Natural killer cell (primary cell): ENCODE results near the gene TMEM132D. TPM values are rescaled to one million over a fixed set of nuclear protein-coding genes. Genes with fewer than 3 reads are reported as not detected.
A peak's percentile ranks its signal among the peaks of the same experiment; 100 is the strongest.
"Not testable (repeated sequence)": the region's sequence is repeated elsewhere in the genome, so short reads cannot be mapped to it uniquely, and the experiment has no call there.

Experiments
- ATAC-seq, 3 donors: fragments of 150-1000 bp in 2 of 3; fragments of 200-7000 bp in 1 of 3; cut with Tn5 transposase; 1 replicate in 1 of 3; 2 replicates in 2 of 3; pipeline ENCODE4 v1.10.0; 2021; ENCODE audit warnings: mild to moderate bottlenecking in 2 of 3, moderate library complexity in 2 of 3
- DNase-seq, 2 donors: peaks; one replicate each; pipeline versions ENCODE4 v3.0.0 to v3.0.0-alpha.2; 2013 to 2021; ENCODE audit warnings: mixed read lengths in 1 of 2
- H3K27ac ChIP-seq: one replicate; pipeline ENCODE4 v1.5.1; 2013; ENCODE audit warnings: mild to moderate bottlenecking, low read length
- H3K27me3 ChIP-seq: one replicate; pipeline ENCODE4 v1.6.1; 2013; ENCODE audit warnings: low read length; ENCODE audit not compliant: control insufficient read depth, insufficient read depth
- H3K36me3 ChIP-seq: one replicate; pipeline ENCODE4 v1.6.1; 2013; ENCODE audit warnings: low read length; ENCODE audit not compliant: control insufficient read depth, insufficient read depth
- H3K4me1 ChIP-seq: one replicate; pipeline ENCODE4 v1.6.1; 2013; ENCODE audit warnings: low read length; ENCODE audit not compliant: control insufficient read depth, insufficient read depth
- H3K4me3 ChIP-seq: one replicate; pipeline ENCODE4 v1.5.1; 2013; ENCODE audit warnings: low read length
- H3K9me3 ChIP-seq: one replicate; pipeline ENCODE4 v1.6.1; 2013; ENCODE audit warnings: low read length; ENCODE audit not compliant: control insufficient read depth, insufficient read depth
- H3K27ac Mint-ChIP-seq, 2 donors: one replicate each; pipeline ENCODE4 v1.8.0; 2022; ENCODE audit warnings: mild to moderate bottlenecking in 2 of 2, mixed read lengths in 2 of 2, moderate library complexity in 1 of 2
- H3K27me3 Mint-ChIP-seq, 2 donors: one replicate each; pipeline ENCODE4 v1.8.0; 2022; ENCODE audit warnings: low read depth in 2 of 2, mixed read lengths in 2 of 2
- H3K36me3 Mint-ChIP-seq: one replicate; pipeline ENCODE4 v1.8.0; 2022; ENCODE audit warnings: mixed read lengths
- H3K4me1 Mint-ChIP-seq, 2 donors: one replicate each; pipeline ENCODE4 v1.8.0; 2022; ENCODE audit warnings: mixed read lengths in 2 of 2
- H3K4me3 Mint-ChIP-seq: one replicate; pipeline ENCODE4 v1.8.0; 2022; ENCODE audit warnings: mild to moderate bottlenecking, moderate library complexity, mixed read lengths
- H3K9me3 Mint-ChIP-seq, 2 donors: one replicate each; pipeline ENCODE4 v1.8.0; 2022; ENCODE audit warnings: mixed read lengths in 2 of 2
- CTCF ChIP-seq: fragments of 200-600 bp; IDR thresholded peaks from one replicate; pipeline ENCODE4 v1.8.0; 2022; ENCODE audit warnings: antibody characterized with exemption
- WGBS: methylation state at CpG from one replicate; pipeline ENCODE4 v1.1.7; 2013; ENCODE audit warnings: missing lambda C conversion rate; ENCODE audit not compliant: insufficient coverage; 5-methylcytosine and 5-hydroxymethylcytosine counted together
- intact Hi-C: fragments of 100-400 bp; cut with micrococcal nuclease; formaldehyde crosslinking; loops from one replicate; pipeline ENCODE4 v1.14.2; 2022
- total RNA-seq, 4 donors: library from RNA; stranded (reverse); fragments of 120-200 nt in 1 of 4; gene quantifications; one replicate each; pipeline versions ENCODE4 v1.2.3 to v1.2.4, GENCODE V29; 2013 to 2022

TMEM132D gene
- total RNA-seq, 3 donors from 2014 or later (not counting 1 experiment from before 2014, with no cell fraction given), result not detected

- Mint-ChIP-seq H3K27ac (no peak overlapping the region), H3K4me1 (no peaks in the 10 kb centered on the region), H3K4me3 (no peak overlapping the region), H3K27me3 (peaks cover 11 to 13% of the 10 kb centered on the region in 2 donors), H3K36me3 (no peaks in the 10 kb centered on the region), H3K9me3 (peaks cover 0 to 2% of the 10 kb centered on the region in 2 donors)
- no peak for TF ChIP-seq CTCF
- Histone ChIP-seq H3K4me1 (no peaks in the 10 kb centered on the region), H3K9me3 (peaks cover 2% of the 10 kb centered on the region), H3K27ac (no peak overlapping the region), H3K27me3 (no peaks in the 10 kb centered on the region), H3K36me3 (no peaks in the 10 kb centered on the region), H3K4me3 (no peak overlapping the region)
- intact Hi-C loops, result no loop called here
- WGBS, result 92% methylated on average over 2 of the region's 3 CpGs
- DNase-seq (no peak), ATAC-seq (no peak)
Measured at GRCh38 chr12:129196927-129197326, 706.9 kb downstream of the TMEM132D start.

DNA sequence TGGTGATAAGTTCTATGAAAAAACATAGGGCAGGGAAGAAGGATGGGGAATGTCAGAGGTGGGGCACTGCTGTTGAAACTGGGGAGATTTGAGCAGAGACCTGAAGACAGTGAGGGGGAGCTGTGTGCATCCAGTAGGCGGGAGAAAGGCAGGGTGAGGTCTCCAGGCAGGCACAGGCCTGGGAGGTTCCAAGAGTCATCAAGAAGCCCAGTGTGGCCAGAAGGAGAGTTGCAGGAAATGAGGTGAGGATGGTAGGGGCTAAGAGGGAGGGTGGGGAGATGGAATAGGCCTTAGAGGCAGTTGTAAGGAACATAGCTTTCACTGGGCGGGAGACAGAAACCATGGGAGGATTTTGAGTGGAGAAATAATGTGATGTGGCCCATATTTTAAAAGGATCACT is 708.7 kb downstream of the TMEM132D start:
- Mint-ChIP-seq H3K9me3 (peaks cover 0 to 2% of the 10 kb centered on the region in 2 donors), H3K27me3 (peaks cover 6 to 11% of the 10 kb centered on the region in 2 donors), H3K4me3 (no peak overlapping the region), H3K27ac (no peak overlapping the region), H3K4me1 (peaks cover 0 to 5% of the 10 kb centered on the region in 2 donors), H3K36me3 (no peaks in the 10 kb centered on the region)
- no peak for ATAC-seq
- Histone ChIP-seq H3K9me3 (peaks cover 2% of the 10 kb centered on the region), H3K27me3 (no peaks in the 10 kb centered on the region), H3K4me1 (no peaks in the 10 kb centered on the region), H3K36me3 (no peaks in the 10 kb centered on the region), H3K27ac (no peak overlapping the region), H3K4me3 (no peak overlapping the region)
- 83% methylated on average over 2 of the region's 2 CpGs for WGBS
- no peak for TF ChIP-seq CTCF
- intact Hi-C loops, result no loop called here
- no peak for DNase-seq

GRCh38 chr12:129193263-129193871 is 710.5 kb downstream of the TMEM132D start:
- no peak for ATAC-seq
- Histone ChIP-seq H3K36me3 (no peaks in the 10 kb centered on the region), H3K27ac (no peak overlapping the region), H3K4me1 (no peaks in the 10 kb centered on the region), H3K9me3 (peaks cover 2% of the 10 kb centered on the region), H3K27me3 (no peaks in the 10 kb centered on the region), H3K4me3 (no peak overlapping the region)
- DNase-seq, result no peak
- intact Hi-C loops, result no loop called here
- Mint-ChIP-seq H3K4me3 (no peak overlapping the region), H3K36me3 (no peaks in the 10 kb centered on the region), H3K27me3 (peaks cover 6 to 11% of the 10 kb centered on the region in 2 donors), H3K4me1 (peaks cover 0 to 5% of the 10 kb centered on the region in 2 donors), H3K9me3 (peaks cover 0 to 2% of the 10 kb centered on the region in 2 donors), H3K27ac (no peak overlapping the region)
- 78% methylated on average over 3 of the region's 4 CpGs for WGBS
- TF ChIP-seq CTCF, result peak; percentile 35

DNA sequence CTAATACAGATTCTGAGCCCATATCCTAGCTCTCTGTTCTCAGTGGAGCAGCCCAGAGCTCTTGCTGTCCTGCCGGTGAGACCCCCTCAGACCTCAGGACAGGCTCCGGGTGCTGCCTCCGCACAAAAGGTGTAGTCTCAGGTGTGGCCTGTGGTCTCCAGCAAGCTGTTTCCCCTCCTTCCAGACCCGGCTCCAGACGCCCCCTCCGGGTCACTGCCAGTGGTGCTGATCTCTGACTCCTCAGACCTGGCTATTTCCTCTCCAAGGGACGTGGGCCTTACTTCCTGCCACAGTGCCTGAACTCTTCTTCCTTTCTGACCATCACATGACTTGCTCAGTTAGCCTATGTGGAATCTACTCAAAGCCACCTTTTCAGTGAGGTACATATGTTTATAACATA is 713.0 kb downstream of the TMEM132D start:
- intact Hi-C loops, result no loop called here

DNA sequence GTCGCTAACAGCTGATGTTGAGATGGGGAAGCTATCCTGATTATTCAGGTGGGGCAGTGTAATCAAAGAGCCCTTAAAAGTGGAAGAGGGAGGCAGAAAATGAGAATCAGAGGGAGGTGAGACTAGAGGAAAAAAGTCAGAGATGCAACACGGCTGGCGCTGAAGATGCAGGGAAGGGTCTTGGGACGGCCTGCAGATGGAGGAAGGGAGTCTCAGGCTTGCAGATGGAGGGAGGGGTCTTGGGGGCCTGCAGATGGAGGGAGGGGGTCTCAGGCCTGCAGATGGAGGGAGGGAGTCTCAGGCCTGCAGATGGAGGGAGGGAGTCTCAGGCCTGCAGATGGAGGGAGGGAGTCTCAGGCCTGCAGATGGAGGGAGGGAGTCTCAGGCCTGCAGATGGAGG is 713.9 kb downstream of the TMEM132D start:
- H3K4me3 ChIP-seq, H3K9me3 ChIP-seq, ATAC-seq, DNase-seq, H3K4me1 ChIP-seq, H3K27me3 Mint-ChIP-seq, H3K27ac Mint-ChIP-seq, H3K4me3 Mint-ChIP-seq, H3K9me3 Mint-ChIP-seq, H3K36me3 ChIP-seq, H3K27me3 ChIP-seq, H3K4me1 Mint-ChIP-seq, intact Hi-C loops, H3K27ac ChIP-seq, H3K36me3 Mint-ChIP-seq: not testable (repeated sequence)
- 85% methylated on average over 4 of the region's 4 CpGs for WGBS

More for the DNA sequence above, 713.0 kb downstream of the TMEM132D start:
- Histone ChIP-seq H3K4me3 (no peak overlapping the region), H3K9me3 (peaks cover 2% of the 10 kb centered on the region), H3K4me1 (no peaks in the 10 kb centered on the region), H3K36me3 (no peaks in the 10 kb centered on the region), H3K27ac (no peak overlapping the region), H3K27me3 (no peaks in the 10 kb centered on the region)
- DNase-seq (no peak), ATAC-seq (no peak)
- H3K9me3 Mint-ChIP-seq, result peaks cover 0 to 2% of the 10 kb centered on the region in 2 donors
- TF ChIP-seq CTCF, result no peak
- 52% methylated on average over 7 of the region's 7 CpGs for WGBS
- H3K4me3 Mint-ChIP-seq, result no peak overlapping the region
- peaks cover 0 to 5% of the 10 kb centered on the region in 2 donors for H3K4me1 Mint-ChIP-seq
- no peak overlapping the region for H3K27ac Mint-ChIP-seq
- peaks cover 0 to 11% of the 10 kb centered on the region in 2 donors for H3K27me3 Mint-ChIP-seq
- H3K36me3 Mint-ChIP-seq, result no peaks in the 10 kb centered on the region
